Measurements from ENCODE around the gene ANAPC7.

ANAPC7 gene

DNA sequence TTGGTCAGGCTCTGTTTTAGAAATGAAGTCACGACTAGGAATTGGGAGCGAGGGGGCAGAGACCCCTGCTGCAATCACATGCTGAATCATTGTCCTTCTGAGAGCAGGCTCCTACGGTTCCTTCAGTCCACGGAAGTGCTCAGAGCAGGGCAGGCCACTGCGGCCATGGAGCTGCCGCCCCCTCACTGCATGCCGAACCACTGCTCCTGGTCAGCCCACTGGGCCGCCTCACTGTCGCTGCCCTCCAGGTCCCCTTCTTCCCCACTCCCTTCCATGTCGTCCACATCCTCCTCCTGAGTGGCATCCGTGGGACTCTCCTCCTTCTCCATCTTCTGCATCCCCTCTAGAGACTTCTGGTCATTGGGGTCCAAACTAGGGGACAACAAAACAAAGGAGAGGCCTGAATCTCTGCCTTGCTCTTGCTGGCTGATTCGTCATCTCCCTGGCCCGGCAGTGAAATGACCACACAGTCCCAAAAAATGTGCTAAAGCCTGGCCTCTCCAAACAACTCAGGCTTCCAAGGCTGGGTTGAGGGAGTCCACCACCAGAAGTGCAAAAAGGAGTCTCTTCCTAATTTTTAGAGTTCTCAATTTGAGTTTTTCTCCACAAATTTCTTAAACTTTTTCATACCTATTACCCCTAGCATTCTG is 29.4 kb downstream of the ANAPC7 start:
- no peak for DNase-seq (ENCODE audit: low spot score)

DNA sequence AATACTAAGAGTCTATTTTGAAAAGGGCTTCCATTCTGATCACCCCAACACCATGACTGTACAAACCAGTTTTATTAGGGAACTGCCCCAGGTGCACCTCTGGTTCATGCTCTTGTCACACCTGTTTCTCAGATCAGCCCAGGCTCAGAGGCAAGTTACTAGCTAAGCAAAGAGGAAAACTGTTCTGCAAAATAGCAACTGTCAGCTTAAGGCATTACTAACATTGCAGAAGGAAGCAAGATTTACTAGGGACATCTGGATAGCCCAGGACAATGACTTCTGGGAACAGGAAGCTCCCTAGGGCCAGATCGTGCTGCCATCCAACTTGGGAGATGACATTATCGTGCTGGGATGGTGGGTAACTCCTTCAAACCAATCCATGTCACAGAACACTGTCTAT is 30.1 kb downstream of the ANAPC7 start:
- no peak for DNase-seq (ENCODE audit: low spot score)

DNA sequence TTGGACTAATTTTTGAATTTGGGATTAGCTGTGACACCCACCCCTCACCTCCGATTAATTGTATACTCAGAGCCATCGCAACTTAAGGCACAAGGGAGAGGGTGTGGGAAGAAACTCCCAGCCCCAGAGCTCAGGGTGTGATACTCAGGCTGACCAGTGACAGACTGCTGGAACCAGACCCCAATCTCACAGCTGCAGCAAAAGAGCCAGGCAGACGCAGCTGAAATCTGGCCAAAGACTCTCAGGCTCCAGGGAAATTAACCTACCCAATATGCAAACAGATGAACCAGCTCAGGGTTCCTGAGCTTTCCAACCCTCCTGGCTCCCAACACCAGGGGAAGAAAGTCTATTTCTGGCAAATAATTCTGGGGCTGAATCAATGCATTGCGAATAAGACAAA is 30.5 kb downstream of the ANAPC7 start:
- no peak for DNase-seq (ENCODE audit: low spot score)

DNA sequence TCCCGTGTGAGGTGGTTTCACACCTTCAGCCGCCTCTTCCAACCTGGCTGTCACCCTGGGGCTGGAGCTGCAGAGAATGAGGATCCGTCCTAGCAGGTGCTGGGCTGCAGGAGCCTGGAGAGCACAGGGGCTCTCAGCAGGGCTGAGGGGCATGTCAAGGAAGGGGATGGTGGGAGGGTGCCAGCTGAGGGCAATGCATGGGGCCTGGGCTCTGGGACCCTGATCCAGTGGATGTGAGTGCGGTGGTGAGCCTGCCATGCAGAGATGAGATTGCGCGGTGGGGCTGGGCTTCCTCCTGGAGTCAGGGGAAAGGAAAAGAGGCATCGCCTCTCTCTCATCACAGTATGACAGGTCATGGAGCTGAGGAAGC is 31.5 kb downstream of the ANAPC7 start:
- DNase-seq (ENCODE audit: low spot score) = no peak

DNA sequence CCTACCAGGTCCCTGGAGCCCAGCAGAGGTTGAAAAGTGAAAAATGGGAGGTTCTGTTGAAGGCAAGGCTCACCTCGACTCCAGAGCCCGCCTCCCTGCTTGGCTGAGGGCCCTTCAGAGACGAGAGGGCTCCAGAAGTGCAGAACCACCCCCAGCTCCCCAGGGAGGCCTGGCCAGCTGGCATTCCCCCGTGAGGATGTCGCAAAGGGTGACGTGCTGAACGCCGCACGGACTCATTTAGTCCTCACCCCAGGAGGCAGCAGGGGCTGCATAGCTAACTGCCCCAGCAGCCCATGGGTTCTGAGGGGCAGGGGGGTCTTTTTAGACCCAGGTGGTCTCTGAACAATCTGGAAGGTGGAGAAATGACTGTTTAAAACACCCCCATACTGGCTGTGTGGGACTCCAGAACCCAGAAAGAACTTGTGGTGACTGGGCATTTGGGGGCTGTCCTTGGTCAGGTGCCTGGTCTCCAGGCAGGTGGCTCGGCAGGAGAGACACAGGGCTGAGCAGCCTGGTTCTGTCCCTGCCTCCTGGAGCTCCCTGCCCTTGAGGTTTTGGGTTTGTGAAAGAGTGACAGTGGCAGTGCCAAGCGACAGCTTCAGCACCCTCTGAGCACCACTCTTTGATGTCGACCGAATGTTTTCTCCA is 32.0 kb downstream of the ANAPC7 start:
- DNase-seq (ENCODE audit: low spot score) = no peak

DNA sequence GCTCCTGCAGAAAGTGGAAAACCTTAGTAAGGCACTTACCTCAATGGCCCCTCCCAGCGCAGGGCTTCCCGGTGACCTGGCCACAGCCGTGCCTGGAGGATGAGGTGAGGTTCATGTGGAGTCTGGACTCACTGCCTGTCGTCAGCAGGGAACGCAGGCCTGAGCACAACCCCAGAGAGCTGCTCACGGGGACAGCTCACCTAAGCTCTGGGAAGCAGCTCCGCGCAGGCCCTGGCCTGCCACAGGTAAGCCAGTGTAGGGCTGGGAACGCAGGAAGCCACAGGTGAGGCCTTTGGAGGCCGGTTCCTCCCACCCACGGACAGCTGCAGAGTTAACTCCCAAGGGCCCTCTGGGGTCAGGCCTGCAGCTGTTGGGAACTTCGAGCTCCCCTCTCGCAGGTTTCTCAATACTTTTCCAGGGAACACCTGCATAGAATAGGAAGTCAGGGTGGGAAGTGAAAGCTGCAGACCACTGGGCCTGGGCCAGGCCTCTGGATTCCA is 32.7 kb downstream of the ANAPC7 start:
- DNase-seq (ENCODE audit: low spot score) = no peak

DNA sequence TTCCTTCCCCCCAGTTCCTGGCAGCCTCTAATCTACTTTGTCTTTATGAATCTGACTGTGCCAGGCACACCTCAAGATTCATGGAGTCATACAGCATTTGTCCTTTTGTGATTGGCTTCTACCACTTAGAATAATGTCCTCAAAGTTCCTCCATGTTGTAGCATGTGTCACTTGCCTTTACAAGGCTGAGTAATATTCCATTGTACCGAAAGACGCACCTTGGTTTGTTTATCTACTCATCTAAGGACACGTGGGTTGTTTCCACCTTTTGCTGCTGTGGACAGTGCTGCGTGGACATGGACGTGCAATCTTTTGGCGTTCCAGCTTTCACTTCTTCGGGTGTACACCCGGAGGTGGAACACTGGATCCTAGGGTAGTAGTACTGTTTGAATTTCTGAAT is 33.5 kb downstream of the ANAPC7 start:
- DNase-seq (ENCODE audit: low spot score) = no peak

DNA sequence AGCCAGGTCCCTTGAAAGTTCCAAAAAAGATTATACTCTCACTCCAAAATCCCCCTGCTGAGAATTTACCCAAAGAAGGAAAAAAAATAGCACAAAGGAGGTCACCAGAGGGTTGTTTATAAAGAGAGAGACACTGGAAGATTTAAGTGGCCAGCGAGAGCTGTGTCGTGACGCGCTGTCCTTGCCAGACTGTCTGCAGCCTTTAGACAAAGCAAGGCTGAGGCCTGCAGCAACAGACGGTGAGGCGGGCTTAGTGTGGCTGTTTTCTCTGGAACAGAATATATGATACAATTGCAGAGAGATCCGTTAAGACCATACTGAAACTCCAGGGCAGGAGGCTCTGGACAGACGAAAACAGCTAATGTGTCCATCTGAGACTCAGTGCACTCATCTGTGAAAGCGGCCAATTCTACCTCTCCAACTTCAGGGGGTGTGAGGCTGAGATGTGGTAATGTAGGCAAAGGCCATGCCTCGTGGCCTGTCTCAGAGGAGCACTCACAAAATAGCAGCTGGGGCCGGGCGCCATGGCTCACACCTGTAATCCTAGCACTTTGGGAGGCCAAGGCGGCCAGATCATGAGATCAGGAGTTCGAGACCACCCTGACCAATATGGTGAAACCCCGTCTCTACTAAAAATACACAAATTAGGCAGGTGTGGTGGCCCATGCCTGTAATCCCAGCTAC is 36.2 kb downstream of the ANAPC7 start:
- DNase-seq (ENCODE audit: low spot score) = no peak

DNA sequence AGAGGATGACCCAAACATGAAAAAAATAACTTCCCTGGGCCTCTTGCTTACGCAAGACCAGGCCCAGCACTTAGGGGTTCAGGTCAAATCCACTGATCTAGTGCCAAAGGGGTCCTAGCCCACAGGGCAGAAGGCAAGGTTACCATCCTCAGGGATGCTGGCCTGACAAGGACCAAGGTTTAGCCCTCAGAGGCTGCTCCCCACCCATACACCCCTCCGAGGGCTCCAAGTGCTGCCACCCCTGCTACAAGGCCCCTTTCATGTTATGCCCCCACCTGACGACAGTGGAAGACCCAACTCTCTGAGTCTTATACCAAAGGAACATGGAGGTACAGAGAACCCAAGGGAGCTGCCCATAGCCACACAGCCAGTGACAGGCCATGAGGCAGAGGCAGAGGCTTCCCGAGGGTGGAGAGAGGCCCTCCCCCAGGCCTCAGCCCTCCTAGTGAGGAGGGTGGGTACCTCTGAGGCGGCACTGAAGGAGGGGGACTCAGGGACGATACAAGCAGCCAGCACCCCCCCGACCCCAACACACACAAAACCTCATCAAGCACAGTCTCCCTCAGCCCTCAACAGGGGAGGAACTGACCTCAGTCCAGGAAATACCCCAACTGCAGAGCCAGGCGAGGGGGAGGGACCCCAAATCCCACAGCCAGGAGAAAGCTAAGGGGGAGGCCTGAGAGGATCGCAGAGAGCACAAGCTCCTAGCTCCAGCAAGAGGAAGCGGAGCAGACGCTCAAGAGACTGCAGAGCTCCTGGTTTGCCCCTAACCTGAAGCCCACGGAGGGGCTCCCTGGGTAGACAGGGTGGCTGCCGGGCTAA is 37.0 kb downstream of the ANAPC7 start:
- DNase-seq (ENCODE audit: low spot score) = no peak

DNA sequence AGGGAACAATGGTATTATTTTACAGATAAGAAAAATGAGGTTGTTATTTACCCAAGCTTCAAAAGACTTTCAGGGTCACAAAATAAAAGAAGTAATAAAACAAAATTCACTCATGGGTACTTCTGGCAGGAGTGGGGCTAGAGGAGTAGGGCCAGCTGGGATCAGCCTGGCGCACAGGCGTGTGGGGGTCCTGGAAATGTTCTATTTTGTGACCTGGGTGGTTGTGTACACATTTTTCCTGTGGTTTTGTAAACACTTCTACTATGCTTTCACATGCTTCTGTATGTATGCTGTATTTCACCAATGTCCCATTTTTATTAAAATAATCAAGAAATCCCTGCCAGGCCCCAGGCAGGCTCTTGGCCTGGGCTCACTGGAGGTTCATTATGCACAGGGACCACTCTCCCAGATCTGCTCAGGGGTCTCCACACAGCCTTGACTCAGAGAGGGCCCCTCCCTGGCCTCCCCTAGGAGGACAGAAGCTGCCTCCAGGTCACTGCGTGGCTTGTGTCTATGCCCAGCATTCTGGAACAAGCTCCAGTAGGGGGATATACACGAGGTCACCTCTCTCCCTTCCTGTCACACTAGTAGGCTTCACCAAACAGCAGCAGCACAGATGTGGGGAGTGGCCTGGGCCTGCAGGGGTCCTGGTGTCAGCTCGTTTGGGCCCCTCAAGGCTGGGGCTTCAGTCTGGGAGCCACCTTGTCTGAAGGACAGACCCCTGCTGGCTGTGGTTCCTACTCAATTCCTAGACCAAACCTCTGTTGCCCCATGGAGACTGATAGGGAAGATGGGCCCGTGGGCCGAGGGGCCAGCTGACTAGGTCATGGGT is 37.8 kb downstream of the ANAPC7 start:
- no peak for DNase-seq (ENCODE audit: low spot score)

DNA sequence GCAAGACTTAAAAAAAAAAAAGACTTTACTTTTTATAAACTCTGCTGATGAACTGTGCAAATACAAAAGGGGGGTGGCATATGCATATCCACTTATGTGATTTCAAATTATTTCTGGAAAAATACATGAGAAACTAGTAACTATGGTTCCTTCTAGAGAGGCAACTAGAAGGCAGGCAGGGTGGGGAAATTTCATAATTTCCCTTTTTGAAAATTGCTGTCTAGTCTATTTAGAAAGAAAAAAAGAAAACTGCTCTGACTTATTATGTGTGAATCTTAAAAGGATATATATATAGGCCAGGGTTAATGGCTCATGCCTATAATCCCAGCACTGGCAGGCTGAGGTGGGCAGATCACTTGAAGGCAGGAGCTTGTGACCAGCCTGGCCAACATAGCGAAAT is 42.3 kb downstream of the ANAPC7 start:
- no peak for DNase-seq (ENCODE audit: low spot score)

DNA sequence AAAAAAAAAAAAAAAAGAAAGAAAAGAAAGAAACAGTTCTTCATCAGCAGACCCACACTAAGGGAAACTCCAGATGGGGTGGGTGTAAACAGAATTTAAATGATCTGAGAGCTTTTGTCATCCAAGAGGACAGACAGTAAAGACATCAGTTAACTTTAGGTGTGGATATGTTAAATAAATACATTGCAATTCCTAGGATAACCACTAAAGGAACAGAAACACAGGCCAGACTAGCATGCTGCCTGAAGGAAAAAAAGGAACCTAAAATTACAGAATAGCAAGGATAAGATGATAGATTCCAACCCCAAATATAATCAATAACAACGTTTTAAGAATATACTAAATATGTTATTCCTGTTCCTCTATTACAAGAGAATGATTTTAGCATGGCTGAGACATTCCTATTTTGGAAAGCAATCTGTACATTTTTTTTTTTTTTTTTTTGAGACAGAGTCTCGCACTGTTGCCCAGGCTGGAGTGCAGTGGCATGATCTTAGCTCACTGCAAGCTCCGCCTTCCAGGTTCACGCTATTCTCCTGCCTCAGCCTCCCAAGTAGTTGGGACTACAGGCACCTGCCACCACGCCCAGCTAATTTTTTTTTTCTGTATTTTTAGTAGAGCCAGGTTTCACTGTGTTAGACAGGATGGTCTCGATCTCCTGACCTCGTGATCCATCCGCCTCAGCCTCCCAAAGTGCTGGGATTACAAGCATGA is 45.0 kb downstream of the ANAPC7 start:
- DNase-seq (ENCODE audit: low spot score) = peak; percentile 45

DNA sequence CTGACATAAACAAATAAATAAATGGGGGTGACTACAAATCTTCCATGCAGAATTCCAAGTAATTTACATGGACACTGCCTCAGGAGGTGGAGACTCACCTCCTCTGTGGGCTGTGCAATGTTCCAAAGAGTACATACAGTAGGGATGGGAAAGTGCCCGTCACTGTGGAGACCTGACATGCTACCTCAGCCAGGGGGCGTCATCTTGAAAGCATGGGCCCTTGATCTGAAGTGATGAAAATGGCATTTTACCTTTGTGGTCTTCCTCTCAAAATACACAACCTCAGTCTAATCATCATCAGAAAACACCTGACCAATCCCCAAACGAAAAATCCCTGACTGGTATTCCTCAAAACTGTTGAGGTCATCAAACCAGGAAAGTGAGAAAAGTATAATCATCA is 48.4 kb downstream of the ANAPC7 start:
- DNase-seq (ENCODE audit: low spot score) = no peak

DNA sequence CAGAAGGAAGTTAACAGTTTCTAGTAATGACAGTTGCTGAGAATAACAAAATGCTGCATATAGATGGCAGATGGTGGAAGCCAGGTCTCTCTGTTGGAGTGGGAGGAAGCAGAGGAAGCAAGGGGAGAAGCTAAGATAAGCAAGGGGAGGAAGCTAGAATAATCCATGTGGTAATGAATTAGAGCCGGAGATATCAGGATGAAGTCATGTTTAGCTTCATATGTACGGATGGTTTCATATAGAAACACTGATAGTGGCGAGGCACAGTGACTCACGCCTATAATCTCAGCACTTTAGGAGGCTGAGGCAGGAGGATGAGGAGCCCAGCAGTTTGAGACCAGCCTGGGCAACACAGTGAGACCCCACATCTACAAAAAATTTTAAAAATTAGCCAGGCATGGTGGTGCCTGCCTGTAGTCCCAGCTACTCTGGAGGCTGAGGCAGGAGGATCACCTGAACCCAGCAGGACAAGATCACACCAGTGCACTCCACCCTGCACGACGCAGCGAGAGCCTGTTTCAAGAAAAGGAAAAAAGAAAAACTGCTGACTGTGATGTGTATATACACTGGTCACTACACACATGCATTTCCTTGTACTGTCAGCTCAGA is 49.2 kb downstream of the ANAPC7 start:
- DNase-seq (ENCODE audit: low spot score) = no peak

DNA sequence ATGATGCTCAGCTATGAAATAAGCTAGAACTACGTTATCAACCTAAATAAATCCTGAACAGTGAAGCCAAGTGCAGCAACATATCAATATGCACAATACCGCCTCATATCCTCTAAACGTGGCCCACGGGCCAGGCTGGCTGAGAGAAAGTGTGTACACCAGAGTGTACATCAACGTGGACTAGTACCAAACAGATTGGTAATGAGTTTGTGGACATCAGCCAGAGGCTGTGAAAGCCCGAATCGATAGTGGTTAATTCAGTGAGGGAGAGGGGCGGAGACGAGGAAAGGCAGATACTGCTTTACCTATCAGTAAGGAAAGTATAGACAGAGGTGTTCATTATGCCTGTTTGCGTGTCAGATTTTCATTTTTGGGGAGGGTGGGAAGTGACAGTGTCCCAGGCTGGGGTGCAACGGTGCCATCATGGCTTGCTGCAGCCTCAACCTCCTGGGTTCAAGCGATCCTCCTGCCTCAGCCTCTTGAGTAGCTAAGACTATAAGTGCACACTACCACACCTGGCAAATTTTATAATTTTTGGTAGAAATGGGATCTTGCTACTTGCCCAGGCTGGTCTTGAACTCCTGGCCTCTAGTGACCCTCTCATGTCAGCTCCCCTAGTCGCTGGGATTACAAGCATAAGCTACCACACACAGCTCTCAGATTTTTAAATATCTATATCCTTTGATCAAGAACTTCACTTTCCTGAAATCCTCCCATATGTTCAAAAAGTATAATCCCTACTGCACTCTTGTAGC is 50.1 kb downstream of the ANAPC7 start:
- no peak for DNase-seq (ENCODE audit: low spot score)

DNA sequence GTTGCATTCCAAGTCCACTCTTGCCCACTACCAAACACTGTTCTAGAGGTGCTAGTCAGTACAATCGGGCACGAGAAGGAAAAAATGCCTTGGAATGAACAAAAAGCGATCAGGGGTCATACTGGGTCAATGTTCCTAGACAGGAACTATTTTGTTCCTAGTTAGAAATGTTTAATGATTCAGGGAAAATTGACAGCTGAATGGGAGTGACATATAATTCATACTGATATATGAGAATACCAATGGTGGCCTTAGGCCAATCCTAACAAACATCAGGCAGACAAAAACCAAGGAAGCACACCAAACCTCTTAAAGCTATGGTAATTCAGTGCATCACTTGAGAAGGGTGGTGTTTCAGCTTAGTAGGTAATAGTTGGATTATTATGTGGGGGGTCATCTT is 51.1 kb downstream of the ANAPC7 start:
- no peak for DNase-seq (ENCODE audit: low spot score)

DNA sequence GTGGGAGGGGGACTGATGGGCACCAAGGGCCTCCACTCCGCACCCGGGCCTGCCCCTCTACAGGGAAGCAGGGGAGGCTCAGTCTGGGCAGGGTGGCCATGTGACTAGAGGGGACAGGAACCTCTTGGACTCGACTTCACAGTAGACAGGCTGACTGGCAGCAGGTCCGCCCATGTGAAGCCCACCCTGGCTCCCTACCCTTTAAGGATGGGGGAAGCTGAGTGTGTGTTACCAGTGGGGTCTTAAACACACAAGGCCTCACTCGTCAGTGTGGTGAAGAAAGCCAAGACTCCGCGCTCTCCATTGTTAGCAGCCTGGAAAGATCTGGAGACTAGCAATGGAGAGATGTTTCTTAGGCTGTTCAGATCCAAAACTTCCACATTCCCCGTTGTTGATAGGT is 52.4 kb downstream of the ANAPC7 start:
- DNase-seq (ENCODE audit: low spot score) = no peak

DNA sequence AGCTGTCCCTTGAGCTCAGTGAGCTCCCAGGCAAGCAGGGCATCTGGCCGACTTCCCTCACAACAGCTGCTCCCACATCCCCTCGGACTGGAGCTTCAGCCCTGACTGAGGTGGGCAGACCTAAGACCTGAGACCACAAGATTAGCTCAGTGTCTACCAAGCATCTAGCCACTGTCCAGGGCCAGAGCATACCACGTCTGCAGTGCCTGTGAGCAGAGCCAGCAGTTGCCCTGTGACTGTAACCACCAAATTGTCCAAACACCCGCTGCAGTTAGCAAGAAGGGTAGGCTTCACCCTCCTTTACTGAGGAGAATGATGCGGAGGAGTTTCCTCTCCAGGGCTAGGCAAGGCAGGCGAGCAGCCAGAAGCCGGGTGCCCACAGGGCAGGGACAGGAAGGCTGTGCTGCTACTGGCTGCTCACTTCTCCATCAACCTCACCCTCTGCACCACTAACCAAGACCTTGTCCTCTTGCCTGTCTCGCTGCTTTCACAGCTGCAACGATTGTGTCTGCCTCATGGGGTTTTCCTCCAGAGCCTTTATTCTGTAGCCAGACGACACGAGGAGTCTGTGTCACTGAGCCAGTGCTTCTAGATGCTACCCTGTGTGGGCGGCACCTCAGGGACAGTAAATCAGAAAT is 53.9 kb downstream of the ANAPC7 start:
- no peak for DNase-seq (ENCODE audit: low spot score)

DNA sequence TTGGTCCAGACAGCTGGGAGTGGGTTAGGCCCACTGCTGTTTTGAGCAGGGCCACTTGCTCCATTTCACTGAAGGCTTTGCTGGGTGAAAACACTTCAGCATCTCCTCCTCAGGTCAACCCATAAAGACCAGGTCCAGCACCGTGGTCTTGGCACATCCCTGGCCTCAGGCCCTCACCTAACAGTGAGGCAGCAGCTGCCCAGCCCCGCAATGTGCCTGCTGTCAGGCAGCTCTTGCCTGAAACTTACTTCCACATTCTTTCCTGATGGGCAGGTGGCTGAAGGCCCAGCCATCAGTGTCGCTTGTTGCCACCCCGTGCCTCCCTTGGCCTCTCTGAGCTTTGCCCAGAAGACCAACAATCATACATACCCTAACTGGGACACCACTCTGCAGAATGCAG is 54.4 kb downstream of the ANAPC7 start:
- no peak for DNase-seq (ENCODE audit: low spot score)

Measured in hepatic stellate cell (primary cell).